ENCODE results near the gene OR56A1.

Gene OR56A1

GRCh38 chr11:5986885-5987284 is 43.7 kb downstream of the OR56A1 start, which contains the start of gene OR52L1:
TSS of gene OR52L1 (minus strand) at chr11:5986985. CDS start at chr11:5986930, 55 bp downstream.
- no peak for FAIRE-seq

GRCh38 chr11:5983443-5983842 is 47.1 kb downstream of the OR56A1 start:
- no peak for FAIRE-seq

DNA sequence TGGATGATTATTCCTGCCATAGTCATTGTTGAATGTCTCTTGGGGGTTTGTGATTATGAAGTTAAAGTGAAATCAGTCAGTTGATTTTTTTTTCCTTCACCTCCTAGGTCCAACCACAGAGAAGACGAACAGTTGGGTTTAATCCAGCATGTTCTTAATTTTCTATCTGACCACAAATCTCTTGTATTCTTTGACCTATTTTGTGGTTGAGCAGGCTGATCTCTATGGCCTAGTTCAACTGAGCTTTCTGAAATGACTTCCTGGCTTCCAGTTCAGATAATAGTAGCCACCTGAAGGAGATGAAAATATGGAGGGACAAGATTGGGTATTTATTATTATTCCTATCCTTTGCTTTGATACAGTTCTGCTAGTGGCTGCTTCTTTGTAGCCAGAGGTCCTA is 57.0 kb downstream of the OR56A1 start:
- no peak for FAIRE-seq
